Occipital lobe (tissue), 2 donors: Measurements from ENCODE around the gene PARD3B. TPM values are rescaled to one million over a fixed set of nuclear protein-coding genes. Genes with fewer than 3 reads are reported as not detected.

Source experiments
- DNase-seq: peaks from one replicate; lab custom pipeline; 2025; lab: John Stamatoyannopoulos, UW
- total RNA-seq: library from RNA; depleted of rRNA; stranded (reverse); fragments of >200 nt; gene quantifications from one replicate; pipeline ENCODE4 v1.2.3, GENCODE V29; 2014

PARD3B gene
- total RNA-seq, 1 donor from 2014 or later: 5.6 TPM

DNA sequence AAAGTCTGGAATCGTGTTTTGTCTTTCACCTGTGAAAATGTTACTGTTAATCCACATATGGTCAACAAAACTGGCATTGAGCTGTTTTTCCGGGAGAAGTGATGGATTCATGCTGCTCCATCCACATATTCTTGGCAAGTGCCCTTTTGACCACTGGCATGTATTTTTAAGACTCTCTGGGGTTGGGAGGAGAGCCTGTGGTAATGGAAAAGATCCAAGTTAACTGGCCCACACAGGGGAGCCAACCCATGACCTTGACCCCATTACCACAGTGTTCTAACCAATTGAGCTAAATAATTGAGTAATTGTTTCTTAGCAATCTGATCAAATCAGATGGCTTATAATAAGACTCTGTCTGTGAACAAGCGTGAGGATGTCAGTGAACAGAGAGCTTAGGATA, 840.8 kb downstream of the PARD3B start:
- no peak for DNase-seq

DNA sequence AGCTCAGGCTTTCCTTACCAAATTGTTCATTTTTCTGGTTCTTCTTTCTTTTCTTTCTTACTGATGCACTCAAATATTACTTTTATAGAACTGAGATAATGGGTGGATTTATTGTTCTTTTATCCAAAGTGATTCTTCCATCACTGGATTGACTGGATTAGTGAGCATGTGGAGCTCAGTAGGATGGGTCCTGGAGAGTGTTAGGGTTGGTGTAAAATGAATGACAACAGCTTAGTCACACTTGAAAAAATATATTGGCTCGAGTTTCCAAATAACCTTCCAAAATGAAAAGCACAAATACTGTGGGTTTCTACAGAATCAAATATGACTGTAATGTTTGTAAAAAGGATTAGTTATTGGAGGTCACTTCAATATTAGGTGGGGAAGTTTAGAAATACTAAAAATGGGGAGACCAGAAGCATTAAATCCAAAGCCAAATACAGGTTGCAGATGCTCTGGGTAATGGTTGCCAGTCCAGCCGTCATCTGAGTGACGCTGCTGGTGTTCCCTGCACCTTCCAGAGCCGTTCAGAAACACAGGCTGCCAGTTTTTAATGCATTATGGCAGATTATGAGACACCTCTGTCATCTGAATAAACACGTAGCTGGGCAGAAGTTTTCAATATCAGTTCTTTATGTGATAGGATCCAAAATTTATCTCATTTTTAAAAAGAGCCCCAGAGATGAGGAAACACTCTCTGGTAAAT, 842.2 kb downstream of the PARD3B start:
- DNase-seq: no peak

DNA sequence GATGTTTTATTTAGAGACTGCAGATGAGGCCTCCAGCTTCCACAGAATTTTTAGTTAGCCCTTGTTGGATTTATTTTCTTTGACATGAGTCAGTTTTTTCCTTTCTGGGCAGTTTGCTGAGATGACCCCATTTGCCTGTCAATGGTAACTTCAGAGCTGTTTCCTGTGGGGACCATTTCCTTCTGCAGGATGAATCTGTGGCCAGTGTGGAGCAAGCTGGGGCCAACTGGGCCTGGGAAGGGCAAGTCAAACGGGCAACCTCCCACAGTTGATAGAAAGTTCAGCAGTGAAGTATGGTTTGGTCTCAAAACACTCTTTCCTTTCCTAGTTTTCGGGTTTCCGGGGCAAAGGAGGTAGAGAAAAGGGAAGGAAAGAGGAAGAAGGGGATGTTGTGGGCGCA, 845.6 kb downstream of the PARD3B start:
- no peak for DNase-seq

DNA sequence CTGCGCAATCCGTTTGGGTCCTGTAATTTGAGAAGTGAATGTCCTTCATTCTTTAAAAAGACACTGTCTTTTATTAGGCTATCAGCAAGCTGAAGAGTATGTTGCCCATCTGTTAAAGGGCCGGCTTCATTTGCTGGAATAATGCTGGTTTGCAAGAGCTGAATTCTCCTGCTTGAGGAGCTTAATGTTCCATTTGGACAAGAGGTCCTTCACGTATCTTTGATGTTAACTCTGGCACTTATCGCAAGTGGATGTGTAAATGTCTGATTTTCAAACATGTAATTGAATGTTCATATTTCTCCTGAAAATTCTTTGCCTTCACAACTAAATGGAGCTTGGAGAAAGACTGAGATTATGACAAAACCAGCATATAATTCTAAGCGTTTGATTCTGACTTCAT, 856.2 kb downstream of the PARD3B start:
- no peak for DNase-seq

DNA sequence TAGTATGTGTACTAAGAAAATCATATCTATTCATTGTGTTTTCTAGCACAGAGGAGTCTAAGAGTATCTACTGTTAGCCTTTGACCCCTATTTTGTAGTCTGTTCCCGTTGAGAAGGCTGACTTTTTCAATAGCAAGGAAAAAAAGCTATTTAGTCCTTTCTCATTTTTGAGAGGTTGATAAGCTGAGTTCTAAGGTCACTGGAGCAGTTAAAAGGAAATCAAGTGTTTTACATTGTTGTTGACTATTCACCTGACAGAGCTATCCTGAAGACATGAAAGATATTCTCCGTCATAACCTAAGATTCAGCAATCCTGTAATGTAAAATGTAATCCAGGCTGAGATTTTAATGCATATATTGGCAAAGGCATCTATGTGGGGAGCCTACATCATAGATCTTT, 856.7 kb downstream of the PARD3B start:
- no peak for DNase-seq

DNA sequence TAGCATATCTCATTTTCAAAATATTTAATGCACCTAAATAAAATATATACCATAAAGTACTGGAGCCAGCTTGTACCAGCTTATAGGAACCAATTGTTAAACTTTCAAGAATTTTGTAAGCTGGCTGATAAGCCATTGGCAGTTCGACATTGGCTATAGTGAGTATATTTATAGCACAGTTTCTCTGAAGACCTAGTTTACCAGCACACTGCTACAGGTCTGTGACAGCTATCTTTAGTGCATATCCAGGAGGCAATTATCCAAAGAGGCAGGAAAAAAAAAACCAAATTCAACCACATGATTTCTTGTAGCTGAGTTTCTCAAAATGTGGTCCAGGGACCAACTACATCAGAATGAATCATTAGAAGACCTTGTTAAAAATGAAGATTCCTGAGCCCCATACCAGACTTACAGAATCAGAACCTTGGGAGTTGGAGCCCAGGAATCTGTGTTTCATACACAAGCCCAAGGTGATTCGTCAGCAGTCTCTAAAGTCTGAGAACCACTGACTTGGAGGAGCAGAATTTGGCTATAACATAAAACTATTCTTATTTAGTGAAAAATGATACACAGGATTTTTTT, 858.1 kb downstream of the PARD3B start:
- DNase-seq: no peak

DNA sequence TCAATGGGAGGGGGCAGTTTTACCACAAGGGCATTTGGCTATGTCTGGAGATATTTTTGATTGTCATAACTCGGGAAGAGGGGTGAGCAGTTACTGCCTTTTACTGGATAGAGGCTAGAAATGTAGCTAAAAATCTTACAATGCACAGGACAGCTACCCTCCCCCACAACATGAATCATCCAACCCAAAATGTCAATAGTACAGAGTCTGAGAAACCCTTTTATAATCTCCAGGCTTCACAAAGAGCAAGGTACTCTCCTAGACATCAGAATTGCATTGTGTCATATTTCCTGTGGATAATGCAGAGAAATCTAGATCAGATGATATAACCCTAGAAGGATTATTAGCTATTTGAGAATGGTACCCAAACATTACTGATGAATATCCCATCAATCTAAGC, 859.9 kb downstream of the PARD3B start:
- DNase-seq: no peak

DNA sequence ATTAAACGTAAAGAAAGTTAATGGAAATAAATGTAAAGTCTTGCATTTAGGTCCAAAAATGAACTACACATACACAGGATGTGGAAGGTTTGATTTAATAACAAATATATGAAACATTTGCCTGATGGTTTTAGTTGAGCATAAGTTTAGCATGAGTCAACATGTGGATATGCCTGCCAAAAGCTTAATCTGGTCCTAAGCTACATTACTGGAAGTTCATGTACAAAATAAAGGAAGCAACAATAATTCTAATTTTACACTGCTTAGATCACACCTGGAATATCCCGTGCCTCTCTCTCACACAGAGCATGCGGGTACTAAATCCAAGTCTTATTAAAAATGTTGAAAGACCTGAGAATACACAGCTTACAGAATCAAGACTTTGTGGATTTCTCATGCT, 860.5 kb downstream of the PARD3B start:
- DNase-seq: no peak

DNA sequence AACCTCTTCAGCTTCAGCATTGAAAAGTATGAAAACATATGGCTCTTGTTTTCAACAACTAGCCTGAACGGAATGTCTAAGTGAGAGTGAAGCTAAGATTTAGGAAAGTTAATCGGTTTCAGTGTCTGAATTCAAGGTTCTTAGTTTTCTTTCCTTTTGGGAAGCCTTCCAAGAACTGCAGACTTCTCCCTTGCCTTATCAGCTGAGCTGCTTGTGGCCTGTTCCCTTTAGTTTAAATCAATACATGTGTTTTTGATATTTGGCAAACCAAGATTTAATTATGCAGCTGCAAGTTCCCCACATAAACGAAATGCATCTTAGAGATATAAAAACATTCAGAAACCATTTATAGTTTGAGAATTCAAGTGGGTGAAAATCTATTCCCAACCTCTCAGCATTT, 862.7 kb downstream of the PARD3B start:
- no peak for DNase-seq

DNA sequence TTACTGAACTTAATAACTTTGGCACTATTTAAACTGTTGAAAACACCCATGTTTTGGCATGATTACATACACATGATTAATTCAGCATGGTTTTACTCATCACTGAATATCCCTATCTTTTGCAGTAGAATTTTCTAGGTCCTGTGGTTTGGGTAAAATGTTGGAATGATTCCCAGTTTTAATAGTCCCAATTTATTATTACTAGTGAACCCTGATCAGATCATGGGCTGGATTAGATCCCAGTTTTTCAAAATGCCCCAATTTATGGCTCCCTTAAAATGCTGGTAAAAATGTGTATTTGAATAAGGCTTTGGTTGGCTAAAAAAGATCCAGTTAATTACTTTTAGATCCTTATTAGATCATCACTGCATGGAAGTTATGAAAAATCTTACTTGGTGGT, 863.4 kb downstream of the PARD3B start:
- DNase-seq: no peak

DNA sequence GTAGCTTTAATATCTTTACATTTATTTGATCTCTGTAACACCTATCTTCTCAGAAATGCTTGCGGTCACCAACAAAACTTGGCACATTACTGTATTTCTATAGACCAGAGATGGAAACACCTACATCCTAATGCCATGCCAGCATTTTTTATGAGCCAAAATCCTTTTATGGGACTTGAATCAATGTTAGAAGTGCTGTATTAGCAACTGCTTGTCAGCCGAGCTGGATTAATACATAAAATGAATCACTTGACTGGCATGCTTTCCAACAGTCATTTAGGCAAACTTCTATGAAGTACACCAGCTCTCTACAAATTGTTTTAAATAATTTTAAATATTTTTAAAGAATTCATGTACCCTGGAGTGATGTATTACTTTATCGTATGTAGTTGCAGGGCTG, 864.1 kb downstream of the PARD3B start:
- no peak for DNase-seq

DNA sequence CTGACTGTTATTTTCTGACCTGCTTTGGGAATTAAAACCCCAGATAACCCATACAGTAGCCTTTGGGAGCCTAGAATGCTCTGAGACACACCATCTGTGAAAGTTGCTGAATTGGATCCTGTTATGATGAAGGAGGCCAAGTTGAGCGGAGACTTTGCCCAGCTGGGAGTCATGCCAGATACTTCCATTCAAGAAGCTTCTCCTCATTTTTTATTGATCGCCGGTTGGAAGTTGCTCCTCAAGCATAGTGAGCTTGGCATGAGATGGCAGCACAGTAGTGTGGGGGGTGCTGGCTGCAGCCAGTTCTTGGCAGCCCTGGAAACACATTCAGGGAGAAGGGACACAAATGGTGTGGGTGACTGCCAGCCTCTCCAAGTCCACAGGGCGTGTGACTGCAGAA, 866.3 kb downstream of the PARD3B start:
- peak; percentile 13 for DNase-seq

DNA sequence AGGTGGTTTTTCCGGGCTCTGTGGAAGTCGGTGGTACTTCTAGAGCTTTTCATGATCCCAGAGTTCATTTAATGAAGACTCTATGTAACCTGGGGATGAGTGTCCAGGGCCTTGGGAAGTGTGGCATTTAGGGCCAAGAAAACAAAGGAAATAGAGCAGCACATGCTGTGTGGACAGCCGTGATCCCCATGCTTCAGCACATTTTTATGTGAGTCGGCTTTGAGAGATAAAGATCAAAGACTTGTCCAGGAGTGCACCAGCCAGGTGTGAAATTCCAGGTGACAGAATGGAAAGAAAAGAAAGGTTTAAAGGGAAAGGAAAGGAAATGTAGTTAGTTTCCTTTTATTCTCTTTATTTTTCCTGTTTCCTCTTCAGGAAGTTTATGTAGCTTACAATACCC, 879.1 kb downstream of the PARD3B start:
- no peak for DNase-seq

DNA sequence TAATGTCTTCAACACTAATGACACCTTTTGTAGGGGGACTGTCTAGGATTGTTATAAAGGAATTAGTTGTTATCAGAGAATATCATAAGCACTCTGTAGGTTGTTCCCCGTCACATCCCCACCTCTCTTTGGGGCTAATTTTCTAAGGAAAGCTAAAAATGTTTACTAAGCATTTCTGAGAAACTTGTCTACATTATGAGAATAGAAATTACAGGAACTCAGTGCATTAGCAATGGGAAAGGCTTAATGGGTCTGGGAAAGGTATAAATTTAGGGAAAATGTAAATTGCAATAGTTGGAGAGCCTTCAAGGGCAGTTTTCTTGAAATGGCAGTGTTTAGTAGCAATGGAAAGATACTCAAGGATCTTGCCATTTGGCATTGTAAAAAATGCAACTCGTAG, 879.8 kb downstream of the PARD3B start:
- no peak for DNase-seq

DNA sequence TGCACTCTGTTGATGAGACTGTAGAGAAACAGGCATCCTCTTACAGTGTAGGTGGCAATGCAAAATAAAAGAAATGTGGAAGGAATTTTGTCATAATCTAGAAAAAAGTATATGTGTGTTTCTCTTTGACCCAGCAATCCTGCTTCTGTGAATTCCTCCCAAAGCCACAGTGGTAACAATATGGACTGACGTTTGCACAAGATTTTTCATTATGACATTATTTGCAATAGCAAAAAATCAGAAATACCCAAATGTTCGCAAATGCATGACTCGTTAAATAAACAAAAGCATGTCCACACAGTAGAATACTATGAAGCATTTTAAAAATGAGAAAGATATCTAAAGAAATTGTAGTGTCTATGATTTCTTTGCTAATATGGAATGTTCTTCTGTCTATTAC, 881.8 kb downstream of the PARD3B start:
- DNase-seq: no peak

DNA sequence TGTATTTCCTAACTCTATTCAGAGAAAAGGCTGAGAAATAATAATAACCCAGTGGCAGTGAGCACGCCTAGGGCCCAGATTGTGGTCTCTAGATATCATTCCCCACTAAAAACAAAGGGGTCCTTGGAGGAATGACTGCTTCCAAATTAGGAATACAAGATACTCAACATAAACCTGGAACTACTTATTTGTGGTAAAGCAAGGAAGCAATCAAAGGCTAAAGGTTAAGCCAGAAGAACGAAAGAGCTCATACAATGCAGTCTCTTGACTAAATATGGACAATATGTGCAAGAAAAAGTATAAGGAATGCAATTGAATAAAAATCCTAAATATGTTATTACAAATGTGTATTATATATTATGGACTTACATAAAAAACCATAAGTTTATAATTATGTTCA, 883.5 kb downstream of the PARD3B start:
- no peak for DNase-seq

DNA sequence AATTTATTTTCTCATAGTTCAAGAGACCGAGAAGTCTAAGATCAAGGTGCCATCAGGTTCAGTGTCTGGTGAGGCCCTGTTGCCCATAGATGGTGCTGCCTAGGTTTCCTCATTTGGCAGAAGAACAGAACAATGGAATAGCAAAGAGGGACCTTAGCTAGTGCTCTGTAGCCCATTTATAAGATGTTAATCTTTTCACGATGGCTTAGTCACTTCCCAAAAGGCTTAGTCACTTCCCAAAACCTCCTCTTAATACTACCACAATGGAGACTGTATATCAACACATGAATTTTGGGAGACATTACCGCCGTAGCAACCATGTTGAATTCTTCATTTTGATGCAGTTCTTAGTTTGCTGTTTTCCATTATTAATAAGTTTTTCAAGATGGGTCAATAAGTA, 890.7 kb downstream of the PARD3B start:
- no peak for DNase-seq

DNA sequence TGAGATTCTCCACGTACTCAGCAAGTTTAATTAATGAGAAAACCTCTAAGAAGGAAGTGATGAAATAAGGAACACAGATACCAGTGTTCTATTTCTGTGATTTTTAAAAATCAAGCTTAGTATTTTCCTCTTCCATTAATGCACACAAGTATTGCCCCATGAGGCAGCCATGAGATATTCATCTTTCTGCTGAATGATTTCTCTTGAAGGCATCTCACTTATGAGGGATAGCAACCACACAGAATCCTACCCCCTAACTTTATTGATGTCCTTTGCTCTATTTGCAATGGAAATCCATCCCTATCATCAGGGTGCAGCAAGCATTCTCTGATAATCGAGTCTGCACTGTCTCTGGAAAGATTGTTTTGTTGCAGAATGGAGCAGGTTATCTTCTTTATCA, 893.0 kb downstream of the PARD3B start:
- DNase-seq: no peak

DNA sequence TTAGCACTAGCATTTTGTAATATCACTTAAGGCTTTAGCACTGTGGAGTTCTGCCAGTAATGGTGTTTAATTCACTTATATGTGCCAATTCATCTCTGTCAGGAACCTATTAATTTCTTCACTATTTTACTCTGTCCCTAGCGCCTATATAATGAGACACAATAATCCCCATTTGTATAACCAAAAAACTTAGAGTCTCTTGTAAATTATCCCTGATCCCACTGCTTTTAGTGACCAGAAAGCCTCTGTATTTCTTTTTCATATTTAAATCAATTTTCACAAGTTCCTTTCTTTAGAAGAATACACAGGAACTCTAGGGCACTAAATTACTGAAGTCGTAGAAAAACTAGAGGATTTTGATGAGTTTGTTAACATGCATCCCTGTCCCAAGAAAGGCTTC, 894.3 kb downstream of the PARD3B start:
- no peak for DNase-seq

DNA sequence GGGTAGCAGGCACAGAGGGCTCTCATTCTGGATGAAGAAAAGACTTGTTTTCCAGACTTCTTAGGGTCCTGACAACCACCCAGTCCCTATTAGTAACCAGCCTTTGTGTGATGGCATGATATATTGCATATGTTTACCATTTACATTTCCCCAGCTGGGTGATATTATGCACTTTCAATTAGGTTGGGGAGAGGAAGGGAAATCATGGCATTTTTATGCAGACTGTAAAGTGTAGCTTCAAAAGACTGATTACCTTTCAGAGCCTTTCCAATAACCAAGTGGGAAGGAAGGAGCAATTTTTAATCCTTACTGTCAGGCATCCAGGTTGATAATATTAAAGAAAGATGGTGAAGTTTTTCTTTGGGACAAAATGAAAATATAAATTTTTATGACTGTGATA, 896.2 kb downstream of the PARD3B start:
- DNase-seq: no peak

DNA sequence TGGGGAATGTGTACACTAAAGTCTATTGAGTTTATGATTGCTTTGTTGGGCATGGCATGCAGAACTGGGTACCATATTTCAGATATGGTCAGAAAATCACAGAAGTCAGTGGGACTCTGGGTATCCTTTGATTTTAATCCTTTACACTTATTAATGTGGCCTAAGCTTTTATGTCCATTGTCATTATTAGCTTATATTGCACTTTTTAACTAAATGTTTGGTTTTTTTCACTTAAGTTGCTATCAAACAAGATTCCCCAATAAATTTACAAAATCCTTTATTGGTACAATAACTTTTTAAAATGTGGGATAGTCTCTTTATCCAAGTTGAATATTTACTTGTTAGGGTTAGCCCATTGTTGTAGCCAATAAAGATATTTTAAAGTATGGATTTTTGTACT, 902.9 kb downstream of the PARD3B start:
- DNase-seq: no peak

DNA sequence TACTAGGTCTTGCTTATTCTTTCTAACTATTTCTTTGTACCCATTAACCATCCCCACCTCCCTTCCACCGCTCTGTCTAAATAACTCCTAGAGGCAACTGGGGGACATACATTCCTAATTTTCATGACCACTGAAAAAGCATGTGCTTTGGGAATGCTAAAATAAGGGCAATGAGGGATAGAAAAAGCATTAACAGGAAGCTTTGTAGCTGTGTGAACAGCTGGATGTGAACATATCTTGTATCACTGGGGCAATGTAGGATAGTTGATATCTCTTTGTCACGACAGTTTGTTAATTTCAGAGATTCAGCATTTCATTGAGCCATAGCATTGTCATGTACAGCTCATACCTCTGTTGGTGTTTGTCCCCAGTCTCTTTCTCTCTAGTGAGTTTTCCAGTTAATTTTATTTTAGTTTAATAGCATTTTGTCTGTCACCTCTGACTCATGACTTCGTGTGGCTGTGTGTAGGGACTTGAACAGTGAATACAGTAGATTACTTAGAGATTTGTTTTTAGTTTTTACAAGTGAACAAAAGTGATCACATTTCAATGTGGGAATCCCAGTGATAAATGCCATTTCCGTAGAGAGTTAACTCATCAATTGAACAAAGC, 906.7 kb downstream of the PARD3B start:
- DNase-seq: no peak

DNA sequence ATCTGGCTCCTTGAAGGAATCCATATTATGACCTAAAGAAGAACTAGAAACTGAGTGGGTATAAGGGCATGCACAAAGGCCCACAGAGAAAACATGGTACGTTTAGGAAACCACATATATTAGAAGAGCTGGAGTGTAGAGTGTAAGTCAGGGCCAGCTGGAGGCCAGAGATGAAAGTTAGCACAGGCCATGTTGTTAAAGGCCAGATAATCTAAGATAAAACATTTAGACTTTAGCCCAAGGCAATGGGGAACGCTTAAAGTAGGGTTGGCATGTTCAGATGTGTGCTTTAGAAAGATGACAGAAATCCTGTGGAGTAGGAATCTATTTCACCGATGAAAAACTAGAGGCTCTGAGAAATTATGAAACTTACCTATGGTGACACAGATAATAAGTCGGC, 907.9 kb downstream of the PARD3B start:
- no peak for DNase-seq
